DMS 273 (cell line): ENCODE data around the gene GRK5.

Source experiments
- DNase-seq: peaks from one replicate; lab custom pipeline; 2025; ENCODE audit not compliant: unreplicated experiment; lab: John Stamatoyannopoulos, UW

The GRK5 gene

DNA sequence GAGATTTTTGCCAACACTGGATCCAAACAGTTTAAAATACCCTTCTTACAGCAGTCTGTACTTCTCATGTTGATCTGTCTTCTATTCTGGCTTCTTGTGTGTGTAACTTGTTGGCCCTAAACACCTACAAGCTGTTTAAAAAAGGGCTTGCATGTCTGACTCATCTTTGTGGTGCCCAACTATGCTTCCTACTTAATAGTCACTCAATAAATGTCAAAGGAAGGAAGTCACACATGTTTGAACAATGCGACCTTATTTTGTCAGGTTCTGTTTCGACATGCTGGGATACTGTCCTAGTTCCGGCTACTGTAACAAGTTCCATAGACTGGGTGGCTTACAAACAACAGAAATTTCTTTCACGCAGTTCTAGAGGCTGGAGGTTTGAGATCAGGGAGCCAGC is 9.4 kb upstream of the GRK5 start:
- DNase-seq, result no peak

DNA sequence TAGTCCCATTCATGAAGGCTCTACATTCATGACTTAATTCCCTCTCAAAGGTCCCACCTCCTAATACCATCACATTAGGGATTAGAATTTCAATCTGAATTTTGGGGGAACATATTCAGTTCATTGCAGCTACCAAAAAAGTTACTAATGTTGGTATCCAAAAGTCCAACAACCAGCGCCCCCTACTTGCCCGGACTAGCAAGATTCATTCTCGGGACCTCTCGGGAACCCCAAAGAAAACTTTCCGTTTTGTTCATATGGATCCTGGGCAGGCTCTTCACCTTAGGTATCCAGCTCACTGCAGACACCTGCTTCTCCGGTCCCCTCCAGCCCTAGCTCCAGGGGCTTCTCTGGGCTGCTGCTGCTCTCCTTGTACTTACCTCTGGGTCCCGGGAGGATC is 8.9 kb upstream of the GRK5 start:
- no peak for DNase-seq

DNA sequence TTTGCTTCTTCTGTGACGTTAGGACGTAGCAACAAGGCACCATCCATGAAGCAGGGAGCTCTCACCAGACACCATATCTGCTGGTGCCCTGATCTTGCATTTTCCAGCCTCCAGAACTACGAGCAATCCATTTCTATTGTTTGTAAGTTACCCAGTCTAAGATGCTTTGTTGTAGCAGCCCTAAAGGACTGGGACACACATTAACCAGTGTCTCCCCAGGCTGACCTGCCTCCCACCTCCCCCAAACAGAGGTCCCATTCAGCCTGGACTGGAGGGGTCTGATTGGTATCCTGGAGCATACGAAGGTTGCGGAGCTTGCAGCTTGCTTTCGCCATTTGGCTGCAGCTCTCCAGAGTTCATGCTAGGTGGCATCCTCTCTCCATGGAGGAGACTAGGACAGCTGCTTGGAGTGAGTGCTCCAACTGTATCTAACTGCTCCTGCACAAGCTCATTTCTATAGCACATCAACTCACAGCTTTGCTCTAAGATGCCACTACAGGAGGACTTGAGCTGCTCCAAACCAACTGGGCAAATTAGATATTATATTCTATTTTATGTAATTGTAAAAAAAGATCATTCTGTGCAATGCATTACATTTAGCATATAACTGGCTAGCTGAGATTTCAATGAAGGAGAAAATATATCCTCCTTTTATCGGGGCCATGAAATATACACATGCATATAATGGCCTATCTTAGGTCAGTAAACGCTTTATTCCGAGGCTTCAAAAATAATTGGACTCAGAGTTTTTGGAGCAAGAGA is 8.0 kb upstream of the GRK5 start:
- peak; percentile 78 for DNase-seq

DNA sequence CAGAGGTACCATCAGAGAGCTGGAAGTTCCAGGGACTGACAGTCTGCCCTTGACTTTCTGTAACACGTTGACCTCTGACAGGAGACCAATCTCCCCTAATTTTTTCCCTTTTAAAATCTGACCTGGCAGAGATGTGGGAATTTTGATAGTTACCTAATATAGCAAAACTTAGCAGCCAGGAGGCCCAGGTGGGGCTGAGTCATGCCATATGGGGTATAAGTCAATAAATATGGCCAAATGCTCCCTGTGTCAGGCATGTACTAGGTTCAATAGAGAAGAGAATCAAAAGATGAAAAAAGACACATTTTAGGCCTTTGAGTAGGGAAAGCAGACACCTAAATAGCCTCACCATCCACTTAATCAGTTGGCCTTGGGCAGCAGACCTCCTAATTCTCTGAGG is 6.1 kb upstream of the GRK5 start:
- peak; percentile 32 for DNase-seq

DNA sequence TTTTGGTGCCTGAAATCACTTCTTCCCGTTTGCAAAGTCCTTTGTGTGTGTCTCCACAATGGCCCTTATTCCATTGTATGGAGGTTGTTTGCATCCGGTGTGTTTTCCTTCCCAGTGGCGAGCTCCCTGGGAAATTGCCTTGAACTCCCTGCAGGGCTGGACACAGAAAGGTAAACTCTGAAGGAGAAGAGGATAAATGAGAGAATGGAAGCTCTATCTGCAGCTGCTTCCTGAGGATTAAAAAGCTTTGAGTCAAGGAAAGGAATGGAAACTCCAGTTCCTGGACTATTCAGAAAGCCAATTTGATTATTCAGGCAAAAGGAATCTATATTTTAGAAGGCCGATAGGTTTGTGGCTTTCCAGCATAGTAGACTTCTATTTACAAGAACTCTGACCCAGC is 4.4 kb upstream of the GRK5 start:
- no peak for DNase-seq

DNA sequence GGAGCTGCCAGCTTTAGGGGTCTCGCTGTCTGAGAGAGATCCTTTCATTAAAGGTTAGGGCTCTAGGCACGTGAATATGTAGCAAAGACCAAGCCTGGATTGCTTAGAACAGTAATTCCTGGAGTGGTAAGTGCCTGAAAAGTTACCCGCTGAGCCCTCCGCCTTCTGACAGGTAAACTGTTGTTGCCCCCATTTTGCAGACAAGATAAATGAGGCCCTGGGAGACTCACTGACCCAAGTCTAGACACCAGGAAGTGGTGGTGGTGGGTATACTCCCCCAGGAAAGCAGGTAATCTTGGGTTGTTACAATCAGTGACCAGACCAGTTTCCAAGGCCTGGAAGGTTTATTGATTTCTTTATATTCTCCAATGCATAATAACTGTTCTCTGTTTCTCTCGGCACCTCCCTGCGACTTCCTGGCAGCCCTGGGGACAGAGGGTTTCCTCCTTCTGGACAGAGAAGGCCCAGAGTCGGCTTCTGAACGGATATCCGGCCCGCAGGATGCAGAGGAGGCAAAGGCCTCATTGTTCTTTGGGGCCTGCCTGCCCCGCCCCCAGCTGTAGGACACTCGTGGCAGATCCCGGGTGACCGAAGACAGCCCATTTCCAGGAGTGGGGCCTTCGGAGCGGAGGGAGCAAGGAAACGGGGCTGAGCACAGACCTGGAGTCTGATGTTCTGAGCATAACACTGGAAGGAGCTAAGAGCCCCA is 1.3 kb upstream of the GRK5 start:
- no peak for DNase-seq

DNA sequence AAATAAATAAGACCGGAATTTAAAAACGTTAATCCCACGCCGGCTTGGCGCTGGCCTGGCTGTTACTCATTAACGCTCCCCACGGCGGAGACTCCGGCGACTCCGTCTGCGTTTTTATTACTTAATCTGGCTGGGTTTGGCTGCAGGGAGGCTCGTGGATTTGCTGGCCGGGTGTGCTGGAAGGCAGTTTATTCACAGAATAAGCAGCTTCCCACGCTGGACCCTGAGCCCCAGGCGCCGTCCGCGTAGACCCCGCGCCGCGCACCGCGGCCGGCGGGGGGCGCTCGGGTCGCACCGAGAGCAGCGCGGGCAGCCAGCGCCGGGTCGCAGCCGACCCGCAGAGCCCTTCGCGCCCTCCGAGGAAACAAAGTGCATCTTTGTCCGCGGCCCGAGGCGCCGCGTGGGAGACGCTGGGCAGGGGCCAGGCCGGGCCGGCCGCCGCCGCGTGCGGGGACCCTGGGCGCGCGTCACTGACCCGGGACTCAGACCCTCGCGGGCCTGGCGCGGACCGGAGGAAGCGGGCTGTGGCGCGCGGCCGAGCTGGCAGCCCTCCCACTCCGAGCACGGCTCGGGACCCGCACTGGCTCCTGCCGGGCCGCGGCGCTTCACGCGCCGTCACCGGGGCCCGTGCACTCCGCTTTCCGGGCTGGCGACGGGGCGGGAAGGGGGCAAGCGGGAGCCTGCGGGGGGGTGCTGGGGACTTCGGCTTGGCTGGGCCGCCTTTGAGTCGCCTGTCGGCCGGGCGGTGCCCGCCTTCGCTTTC is 587 bp upstream of the GRK5 start:
- peak; percentile 84 for DNase-seq

DNA sequence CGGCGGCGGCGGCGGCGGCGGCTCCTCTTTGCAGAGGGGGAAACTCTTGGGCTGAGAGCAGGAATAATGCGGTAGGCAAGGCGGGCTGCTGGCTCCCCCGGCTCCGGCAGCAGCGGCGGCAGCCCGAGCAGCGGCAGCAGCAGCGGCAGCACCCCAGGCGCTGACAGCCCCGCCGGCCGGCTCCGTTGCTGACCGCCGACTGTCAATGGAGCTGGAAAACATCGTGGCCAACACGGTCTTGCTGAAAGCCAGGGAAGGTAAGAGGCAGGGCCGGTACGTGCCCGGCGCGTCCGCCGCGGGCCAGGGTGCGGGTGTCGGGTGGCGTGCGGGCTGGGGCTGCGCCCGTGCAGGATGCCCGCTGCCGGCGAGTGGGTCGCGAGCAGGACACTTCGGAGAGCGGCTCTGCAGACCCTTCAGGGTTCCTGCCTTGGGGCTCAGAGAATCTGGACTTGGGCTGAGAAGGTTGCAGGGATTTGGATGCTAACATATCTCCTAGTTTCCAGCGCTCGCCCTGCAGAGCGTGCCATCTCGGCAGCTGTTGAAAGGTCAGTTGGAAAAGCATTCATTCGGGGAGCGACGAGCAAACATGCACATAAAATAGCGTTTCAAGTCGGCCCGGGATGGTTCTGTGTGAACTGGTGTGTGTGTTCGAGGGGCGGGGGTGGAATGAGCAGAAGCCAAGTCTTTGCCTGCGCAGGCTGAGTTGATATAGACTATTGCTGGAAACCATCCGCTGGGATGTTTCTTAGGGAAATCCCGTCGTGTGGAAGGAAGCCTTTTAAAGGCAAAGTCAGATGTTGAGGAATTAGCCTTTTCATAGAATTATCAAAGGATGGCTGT is 562 bp downstream of the GRK5 start:
- DNase-seq, result peak; percentile 78

DNA sequence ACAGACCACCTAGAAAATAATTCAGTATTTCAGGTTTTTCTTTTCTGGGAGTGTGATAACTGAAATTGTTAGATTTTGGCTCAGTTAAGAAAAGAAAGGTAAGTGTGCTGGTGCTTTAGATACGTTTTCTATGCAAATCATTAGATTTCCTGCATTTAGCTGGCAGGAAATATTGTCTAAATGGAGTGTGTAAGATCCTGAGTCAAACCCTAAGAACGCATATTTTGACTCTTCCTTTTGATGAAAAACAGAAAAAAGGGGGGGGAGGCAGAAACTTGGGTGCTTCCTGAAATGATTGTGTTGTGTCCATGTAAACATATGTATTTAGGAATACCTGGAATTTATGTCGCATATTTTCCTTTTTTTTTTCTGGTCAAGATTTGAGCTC is 1.2 kb downstream of the GRK5 start:
- no peak for DNase-seq

DNA sequence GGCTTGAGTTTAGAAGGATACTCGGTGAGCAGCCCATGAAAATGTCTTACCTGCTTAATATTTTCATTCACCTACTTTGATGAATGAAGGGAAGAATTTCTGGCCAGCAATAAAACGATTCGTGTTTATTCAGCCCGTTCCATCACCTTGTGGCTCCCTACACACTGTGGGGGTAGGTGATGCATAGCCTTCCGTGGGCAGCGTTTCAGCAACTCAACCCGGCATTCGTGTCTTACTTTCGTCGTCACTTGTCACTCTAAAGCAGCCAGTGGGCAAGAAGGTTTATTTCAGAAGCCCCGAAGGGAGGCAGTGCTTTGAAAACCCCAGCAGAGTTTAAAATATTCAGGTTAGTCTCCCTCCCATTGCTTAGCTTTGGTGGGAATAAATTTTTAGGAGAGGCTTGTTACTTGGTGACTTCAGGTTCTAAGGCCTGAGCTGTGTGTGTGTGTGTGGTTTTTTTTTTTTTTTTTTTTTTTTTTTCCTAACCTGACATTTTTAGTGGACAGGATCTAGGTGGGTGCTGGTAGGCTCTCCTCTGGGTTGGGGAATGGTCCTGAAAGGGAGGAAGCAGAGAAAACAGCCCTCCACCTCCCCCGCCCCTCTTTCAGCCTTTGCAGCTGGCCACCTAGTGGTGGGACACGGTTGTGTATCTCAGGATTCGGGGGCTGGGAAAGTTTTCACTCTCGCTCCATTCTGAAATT is 1.8 kb downstream of the GRK5 start:
- DNase-seq, result peak; percentile 84

DNA sequence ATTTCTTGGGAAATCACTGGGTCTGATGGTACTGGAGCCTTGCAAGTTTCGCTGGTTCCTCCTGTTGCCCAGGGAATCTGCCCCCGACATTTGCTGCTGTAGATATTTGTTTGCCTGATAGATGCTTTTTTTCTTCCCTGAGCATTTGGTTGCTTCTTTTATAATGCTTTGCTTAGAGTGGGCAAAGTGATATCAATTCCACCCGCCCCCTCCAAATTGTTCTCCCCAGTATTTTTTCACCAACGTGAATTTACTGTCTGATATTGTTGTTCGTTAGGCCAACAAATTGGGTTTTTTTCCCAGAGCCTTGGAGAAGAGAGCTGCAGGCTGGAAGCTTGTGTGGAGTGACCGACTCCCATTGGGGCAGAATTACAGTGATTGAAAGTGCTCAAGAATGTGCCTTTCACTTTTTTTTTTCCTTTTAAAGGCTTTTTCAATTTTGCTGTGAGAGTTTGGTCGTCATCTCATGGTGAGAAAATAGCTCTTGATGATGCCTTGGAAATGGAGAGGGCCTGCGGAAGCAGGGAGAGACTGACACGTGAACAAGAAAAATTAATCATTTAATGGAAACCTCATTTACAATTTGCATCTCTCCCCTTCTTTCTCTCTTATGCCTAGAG is 2.5 kb downstream of the GRK5 start:
- DNase-seq, result peak; percentile 44

DNA sequence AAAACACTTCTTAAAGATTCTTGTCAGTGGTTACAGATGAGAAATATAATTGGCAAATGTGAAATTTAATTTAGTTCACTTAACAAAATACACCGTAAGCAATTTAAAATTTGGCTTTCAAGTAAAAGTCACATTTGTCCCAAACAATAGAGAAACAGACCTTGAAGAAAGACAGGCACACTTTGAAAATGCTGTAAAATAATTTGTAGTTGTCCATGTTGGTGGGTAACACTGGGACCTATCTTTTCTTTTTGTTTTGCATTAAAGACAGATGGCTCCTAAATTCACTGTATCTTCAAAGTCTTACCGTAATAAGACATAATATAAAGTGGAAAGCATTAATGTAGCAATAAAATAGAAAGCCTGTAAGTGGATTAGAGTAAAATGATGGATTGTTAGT is 3.3 kb downstream of the GRK5 start:
- no peak for DNase-seq

DNA sequence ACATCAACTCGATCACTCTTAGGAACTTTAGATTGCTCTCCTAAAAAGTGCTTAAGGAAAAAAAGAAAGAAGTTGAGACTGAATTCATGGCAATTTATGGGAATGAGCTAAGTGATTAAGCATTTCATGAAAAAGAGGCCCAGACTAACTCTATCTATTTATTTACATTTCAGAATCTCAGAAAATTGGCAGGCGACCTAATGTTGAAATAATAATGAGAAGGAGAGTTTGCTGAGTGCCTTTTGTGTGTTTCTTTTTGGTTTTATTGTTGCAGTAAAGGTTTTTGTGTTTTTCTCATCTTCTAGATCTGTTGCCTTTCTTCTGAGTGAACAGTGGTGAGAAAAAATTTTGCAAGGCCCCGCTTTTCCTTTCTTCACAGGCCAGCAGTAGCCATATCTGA is 3.8 kb downstream of the GRK5 start:
- no peak for DNase-seq

DNA sequence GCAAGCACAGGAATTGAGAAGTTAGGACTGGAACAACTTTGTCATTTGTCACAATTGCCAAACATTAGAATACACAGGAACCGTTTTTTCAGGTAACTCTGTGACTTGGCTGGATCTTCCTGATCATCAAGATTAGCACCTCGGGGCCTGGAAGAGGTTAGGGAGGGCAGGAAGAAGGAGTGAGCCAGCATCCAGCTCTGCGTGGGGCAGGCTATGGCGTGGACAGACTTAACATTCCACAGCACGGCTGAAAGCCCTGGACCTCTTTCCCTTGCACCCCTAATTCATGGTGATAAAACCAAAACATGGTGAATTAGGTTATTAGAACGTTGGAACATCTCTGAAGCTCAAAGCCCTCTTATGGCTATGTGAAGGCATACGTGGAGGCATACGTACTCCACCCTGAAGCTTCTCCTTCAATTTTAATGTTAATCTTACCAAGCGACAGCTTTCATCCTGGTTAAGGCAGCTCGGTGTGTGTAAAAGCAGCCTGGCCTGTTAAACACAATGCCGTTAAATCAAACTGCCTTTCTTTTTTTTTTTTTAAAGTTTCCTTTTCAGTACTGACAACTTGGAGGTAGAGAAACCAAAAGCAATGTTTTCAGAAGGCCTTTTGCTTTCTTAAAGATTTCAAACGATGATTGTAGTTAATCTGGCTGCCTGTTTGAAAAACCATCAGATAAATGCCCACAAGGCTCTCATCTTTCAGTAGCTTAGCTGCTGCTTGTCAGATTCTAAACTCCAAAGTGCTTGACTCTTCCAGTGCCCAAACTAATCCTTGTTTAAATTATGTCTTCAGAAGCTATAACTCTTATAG is 4.5 kb downstream of the GRK5 start:
- DNase-seq, result peak; percentile 32

DNA sequence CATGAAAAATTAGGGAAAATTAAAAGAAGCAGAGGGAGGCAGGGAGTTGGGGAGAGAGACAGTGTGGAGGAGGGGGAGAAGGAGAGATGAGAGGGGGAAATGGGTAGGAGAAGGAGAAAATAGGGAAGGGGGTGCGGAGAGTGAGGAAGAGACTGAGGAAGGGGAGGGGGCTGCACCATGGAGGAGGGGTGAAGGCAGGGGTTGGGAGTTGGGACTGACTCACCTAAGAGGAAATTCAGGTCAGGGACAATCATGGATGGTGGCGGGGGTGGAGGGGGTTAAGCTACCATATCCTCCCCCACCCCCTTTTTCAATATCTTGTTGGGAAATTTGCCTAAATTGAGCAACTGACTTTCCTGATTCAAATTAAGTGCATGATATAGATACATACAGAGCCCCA is 8.0 kb downstream of the GRK5 start:
- no peak for DNase-seq

DNA sequence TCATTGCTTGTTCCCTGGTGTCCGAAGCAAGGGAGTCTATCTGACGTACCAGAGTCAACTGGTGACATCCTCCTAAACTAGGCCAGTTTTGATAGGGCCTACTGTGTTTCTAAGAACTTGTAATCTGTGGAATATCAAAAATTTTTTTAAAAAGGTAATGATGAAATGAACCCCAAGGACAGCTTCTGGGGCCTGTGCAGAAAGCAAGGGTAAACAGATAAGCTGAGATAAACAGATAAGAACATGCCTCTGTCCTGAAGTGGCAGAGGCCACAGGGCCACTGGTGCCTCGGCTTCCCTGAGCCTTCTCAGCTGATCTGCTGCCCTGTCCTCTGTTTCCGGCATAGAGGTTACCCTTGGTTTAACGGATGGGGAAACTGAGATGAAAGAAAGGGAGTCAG is 8.8 kb downstream of the GRK5 start:
- DNase-seq, result no peak

DNA sequence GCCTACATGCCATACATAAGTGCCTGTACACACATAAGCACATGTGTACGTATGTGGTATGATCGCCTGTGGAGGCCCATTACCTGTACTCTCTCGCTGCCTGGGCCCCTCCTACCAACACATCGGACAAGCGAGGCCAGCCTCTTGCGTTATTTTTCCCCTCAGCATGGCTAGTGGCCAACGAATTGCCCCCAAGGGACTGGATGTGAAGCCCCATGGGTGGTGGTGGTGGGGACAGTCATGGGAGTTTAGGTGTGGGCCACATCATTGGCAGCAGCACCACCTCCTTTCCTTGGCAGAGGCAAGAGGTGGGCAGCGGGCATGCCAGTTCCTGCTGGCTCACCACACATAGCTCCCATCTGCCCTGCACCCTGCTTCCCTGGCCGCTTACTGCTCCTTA is 10.0 kb downstream of the GRK5 start:
- peak; percentile 41 for DNase-seq

DNA sequence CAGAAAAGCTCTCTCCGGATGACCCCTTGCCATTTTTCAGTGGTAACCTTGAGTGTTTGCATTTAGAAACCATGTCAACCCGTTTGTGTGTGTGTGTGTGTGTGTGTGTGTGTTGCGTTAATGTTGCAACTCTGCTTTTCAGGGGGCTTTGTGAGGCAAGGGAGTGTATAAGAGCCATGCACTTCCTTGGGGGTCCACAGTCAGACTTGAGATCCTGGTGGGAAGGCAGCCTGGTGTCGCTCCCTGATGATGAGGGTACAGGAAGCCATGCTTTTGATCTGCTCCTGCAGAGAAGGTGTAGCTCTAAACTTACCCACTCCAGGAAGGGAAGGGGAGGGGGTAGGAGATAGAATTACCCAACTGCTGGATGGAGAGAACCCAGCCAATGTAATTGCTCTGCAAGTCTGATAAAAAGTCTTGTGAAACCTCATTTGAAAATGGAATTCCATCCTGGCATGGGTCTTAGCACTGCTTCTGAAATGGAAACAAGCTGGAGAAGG is 10.7 kb downstream of the GRK5 start:
- peak; percentile 46 for DNase-seq

DNA sequence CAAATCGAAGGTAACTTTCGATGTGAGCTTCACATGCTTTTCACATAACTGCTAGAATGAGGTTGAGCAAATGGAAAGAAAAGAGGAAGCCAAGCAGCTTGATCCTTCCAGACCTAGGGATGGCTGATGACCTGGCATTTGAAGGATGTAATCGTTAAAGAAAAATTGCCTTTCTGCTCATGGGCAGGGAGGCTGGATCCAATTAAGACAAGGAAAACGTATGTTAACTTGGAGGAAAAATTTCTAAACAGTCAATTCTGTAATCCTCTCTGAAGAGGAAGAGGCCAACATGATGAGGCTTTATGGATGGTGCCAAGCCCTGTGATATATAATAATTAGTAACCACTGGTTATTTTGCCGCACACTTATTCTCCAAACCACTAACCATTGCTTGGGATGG is 12.5 kb downstream of the GRK5 start:
- DNase-seq, result no peak
